RWPE2 (cell line): ENCODE data around the gene FLT1.

Experiments
- ATAC-seq: fragments of 200-7000 bp; cut with Tn5 transposase; 3 replicates; pipeline ENCODE4 v1.9.1; 2021; ENCODE audit warnings: low read depth
- DNase-seq: peaks from one replicate; pipeline ENCODE4 v3.0.0-alpha.2; 2020; ENCODE audit warnings: low spot score
- H3K27ac ChIP-seq: fragments of 450-650 bp; 2 replicates; pipeline ENCODE4 v1.5.1; 2017; ENCODE audit warnings: mild to moderate bottlenecking; ENCODE audit not compliant: poor library complexity, severe bottlenecking
- H3K27me3 ChIP-seq: fragments of 250-450 bp; sonication (Bioruptor Pico); 2 replicates; pipeline ENCODE4 v1.5.1; 2021; ENCODE audit warnings: mild to moderate bottlenecking, moderate library complexity; ENCODE audit not compliant: insufficient read depth, poor library complexity, severe bottlenecking
- H3K36me3 ChIP-seq: fragments of 250-450 bp; sonication (Bioruptor Pico); 2 replicates; pipeline ENCODE4 v1.5.1; 2020; ENCODE audit warnings: low read depth, mild to moderate bottlenecking, moderate library complexity
- H3K4me1 ChIP-seq: fragments of 250-450 bp; sonication (Bioruptor Pico); 2 replicates; pipeline ENCODE4 v1.5.1; 2021; ENCODE audit warnings: mild to moderate bottlenecking, moderate library complexity; ENCODE audit not compliant: insufficient read depth, poor library complexity, severe bottlenecking
- H3K4me3 ChIP-seq: fragments of 250-450 bp; sonication (Bioruptor Pico); 2 replicates; pipeline ENCODE4 v1.5.1; 2021; ENCODE audit warnings: mild to moderate bottlenecking, moderate library complexity; ENCODE audit not compliant: severe bottlenecking
- H3K9me3 ChIP-seq: fragments of 250-450 bp; sonication (Bioruptor Pico); 2 replicates; pipeline ENCODE4 v1.5.1; 2021; ENCODE audit warnings: mild to moderate bottlenecking, moderate library complexity; ENCODE audit not compliant: severe bottlenecking
- TF ChIP-seq, protein P1 (sequence below): fragments of 450-650 bp; IDR thresholded peaks from one replicate; pipeline ENCODE4 v1.5.1; 2017; ENCODE audit warnings: mild to moderate bottlenecking, moderate library complexity; ENCODE audit not compliant: poor library complexity, severe bottlenecking

FLT1 gene

GRCh38 chr13:28283600-28283999 is 211.3 kb downstream of the FLT1 start:
- Histone ChIP-seq H3K27ac (no peak overlapping the region), H3K4me1 (no peaks in the 10 kb centered on the region), H3K9me3 (no peaks in the 10 kb centered on the region), H3K27me3 (no peaks in the 10 kb centered on the region), H3K4me3 (no peak overlapping the region), H3K36me3 (peaks cover 31% of the 10 kb centered on the region)
- ATAC-seq = no peak
- DNase-seq = no peak
- TF ChIP-seq, protein P1, sequence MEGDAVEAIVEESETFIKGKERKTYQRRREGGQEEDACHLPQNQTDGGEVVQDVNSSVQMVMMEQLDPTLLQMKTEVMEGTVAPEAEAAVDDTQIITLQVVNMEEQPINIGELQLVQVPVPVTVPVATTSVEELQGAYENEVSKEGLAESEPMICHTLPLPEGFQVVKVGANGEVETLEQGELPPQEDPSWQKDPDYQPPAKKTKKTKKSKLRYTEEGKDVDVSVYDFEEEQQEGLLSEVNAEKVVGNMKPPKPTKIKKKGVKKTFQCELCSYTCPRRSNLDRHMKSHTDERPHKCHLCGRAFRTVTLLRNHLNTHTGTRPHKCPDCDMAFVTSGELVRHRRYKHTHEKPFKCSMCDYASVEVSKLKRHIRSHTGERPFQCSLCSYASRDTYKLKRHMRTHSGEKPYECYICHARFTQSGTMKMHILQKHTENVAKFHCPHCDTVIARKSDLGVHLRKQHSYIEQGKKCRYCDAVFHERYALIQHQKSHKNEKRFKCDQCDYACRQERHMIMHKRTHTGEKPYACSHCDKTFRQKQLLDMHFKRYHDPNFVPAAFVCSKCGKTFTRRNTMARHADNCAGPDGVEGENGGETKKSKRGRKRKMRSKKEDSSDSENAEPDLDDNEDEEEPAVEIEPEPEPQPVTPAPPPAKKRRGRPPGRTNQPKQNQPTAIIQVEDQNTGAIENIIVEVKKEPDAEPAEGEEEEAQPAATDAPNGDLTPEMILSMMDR = no peak

DNA sequence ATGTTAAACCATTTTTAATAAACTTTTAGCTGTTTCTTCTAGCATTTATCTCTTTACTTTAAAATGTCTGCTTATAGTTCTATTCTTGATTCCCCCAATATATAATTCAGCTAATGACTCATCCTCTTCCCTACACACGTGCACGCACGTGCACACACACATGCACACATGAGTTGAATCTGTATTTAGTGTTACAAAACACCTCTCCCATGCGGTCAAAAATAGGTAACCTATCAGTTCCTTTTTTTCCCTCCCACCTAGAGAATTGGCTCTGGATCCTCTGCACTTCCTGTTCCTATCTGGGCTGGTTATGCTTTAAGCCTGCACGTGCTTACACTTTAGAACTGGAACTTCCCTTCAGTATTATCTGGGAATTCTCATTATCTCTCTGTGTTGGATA is 212.5 kb downstream of the FLT1 start:
- Histone ChIP-seq H3K36me3 (peaks cover 36% of the 10 kb centered on the region), H3K9me3 (no peaks in the 10 kb centered on the region), H3K4me3 (no peak overlapping the region), H3K27me3 (no peaks in the 10 kb centered on the region), H3K4me1 (no peaks in the 10 kb centered on the region), H3K27ac (no peak overlapping the region)
- no peak for DNase-seq
- TF ChIP-seq, protein P1 = no peak
- no peak for ATAC-seq

- H3K4me3 ChIP-seq = no peak overlapping the region
- DNase-seq (no peak), ATAC-seq (no peak)
- H3K27me3 ChIP-seq = no peaks in the 10 kb centered on the region
- TF ChIP-seq, protein P1 = no peak
- no peak overlapping the region for H3K27ac ChIP-seq
- peaks cover 30% of the 10 kb centered on the region for H3K36me3 ChIP-seq
- H3K4me1 ChIP-seq = no peaks in the 10 kb centered on the region
- H3K9me3 ChIP-seq = no peaks in the 10 kb centered on the region
Observed at GRCh38 chr13:28273919-28274318, 221.0 kb downstream of the FLT1 start.

DNA sequence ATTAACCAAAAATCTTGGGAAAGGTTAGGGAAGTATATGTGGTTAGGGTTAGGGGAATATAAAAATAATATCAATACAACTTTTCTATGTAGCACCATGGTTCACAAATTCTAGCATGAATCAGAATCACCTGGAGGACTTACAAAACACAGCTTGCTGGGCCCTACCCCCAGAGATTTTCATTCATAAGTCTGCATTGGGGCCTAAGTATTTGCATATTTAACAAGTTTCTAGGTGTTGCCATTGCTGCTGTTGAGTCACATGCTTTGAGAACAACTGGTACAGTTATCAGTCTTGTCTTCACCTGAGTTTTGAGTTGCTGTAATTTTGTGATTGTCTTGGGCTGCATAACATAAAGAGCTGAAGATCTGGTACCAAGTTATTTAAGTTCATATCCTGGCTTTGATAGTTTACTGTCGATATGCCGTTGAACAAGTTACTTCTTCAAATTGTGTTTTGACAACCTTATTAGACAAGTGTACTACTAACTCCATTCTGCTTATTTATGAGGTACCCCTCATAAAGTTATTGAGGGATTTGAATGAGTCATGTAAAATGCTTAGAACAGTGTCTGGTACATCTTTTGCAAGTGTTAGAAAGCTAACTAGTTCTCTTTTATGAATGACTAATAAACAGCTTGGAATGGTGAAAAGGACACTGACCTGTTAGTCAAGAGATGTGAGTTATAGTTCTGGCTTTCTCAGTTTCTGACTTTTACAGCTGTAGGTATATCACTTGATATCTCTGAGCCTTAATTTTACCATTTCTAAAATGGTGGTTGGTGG is 223.7 kb downstream of the FLT1 start:
- peaks cover 2% of the 10 kb centered on the region for H3K9me3 ChIP-seq
- DNase-seq (no peak), ATAC-seq (no peak)
- no peak overlapping the region for H3K27ac ChIP-seq
- no peak overlapping the region for H3K4me3 ChIP-seq
- no peaks in the 10 kb centered on the region for H3K4me1 ChIP-seq
- no peaks in the 10 kb centered on the region for H3K27me3 ChIP-seq
- TF ChIP-seq, protein P1 = no peak
- H3K36me3 ChIP-seq = peaks cover 30% of the 10 kb centered on the region

GRCh38 chr13:28268800-28269223 is 226.1 kb downstream of the FLT1 start:
- H3K4me3 ChIP-seq = no peak overlapping the region
- ATAC-seq = no peak

More at GRCh38 chr13:28268800-28269223, 226.1 kb downstream of the FLT1 start:
- TF ChIP-seq, protein P1 = no peak
- no peak for DNase-seq
- Histone ChIP-seq H3K27ac (no peak overlapping the region), H3K36me3 (peaks cover 32% of the 10 kb centered on the region), H3K9me3 (peaks cover 2% of the 10 kb centered on the region), H3K27me3 (no peaks in the 10 kb centered on the region), H3K4me1 (no peaks in the 10 kb centered on the region)
